Measurements from ENCODE around the gene E2F8. TPM values are rescaled to one million over a fixed set of nuclear protein-coding genes. Genes with fewer than 3 reads are reported as not detected.

Gene E2F8, protein sequence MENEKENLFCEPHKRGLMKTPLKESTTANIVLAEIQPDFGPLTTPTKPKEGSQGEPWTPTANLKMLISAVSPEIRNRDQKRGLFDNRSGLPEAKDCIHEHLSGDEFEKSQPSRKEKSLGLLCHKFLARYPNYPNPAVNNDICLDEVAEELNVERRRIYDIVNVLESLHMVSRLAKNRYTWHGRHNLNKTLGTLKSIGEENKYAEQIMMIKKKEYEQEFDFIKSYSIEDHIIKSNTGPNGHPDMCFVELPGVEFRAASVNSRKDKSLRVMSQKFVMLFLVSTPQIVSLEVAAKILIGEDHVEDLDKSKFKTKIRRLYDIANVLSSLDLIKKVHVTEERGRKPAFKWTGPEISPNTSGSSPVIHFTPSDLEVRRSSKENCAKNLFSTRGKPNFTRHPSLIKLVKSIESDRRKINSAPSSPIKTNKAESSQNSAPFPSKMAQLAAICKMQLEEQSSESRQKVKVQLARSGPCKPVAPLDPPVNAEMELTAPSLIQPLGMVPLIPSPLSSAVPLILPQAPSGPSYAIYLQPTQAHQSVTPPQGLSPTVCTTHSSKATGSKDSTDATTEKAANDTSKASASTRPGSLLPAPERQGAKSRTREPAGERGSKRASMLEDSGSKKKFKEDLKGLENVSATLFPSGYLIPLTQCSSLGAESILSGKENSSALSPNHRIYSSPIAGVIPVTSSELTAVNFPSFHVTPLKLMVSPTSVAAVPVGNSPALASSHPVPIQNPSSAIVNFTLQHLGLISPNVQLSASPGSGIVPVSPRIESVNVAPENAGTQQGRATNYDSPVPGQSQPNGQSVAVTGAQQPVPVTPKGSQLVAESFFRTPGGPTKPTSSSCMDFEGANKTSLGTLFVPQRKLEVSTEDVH
- polyA plus RNA-seq (0.07 and 0.26 TPM in 2 replicates), polyA minus RNA-seq (1.0 TPM in 1 of 2 replicates, not detected in the other)

DNA sequence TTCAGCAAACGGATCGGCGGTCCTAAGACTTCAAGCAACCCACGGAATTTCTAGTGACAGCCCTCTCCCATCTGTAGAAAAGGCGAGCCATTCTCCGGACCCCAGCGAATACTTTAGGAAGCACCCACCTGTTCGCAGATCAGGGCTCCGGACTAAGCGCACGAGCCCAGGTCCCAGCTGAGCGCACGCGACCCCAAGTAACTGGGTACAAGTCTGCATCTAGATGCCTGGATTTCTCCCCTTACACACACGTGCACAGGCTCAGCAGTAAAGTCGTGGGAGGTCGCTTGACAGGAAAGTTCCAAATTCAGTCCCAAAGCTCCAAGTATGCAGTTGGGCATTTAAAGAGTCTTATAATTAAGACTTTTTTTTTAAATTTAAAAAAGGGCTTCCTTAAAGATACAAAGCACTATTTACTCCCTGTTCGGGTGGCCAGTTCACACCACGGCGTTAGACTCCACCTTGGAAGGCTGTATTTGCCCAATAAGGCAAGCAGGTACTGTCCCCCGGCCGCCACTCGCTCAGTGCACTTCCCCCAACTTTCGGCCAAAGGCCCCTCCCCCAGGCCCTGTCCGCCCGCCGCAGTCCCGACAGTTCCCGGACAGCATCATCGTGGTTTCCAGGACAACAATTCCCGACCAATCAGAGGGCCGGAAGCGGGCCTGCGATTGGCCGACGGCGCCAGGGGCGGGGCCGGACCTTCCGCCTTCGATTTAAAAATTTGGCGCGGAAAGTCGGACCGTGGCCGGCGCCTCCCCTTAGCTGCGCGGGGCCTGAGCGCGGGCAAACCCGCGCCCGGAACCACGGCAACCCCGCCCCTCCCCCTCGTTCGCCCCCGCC, at the start of gene E2F8:
E2F8 (minus strand) TSS at position 526 of the 840 bp plus-strand sequence. CDS start 824 bp downstream, outside the sequence.
- Histone ChIP-seq H3K79me2 (replicated peaks; ENCODE audit: insufficient read depth, low read length) (no peaks in the 10 kb centered on the region), H3K4me3 (ENCODE audit: low read length) (peak within 1 kb of the TSS; percentile 84), H3K9me2 (ENCODE audit: insufficient read depth, low read length) (no peaks in the 10 kb centered on the region), H3K27ac (ENCODE audit: low read length) (no peak within 1 kb of the TSS), H3F3A (ENCODE audit: insufficient read depth, low read length, poor library complexity, severe bottlenecking) (no peaks in the 10 kb centered on the region), H3K27me3 (ENCODE audit: insufficient read depth, low read depth, low read length) (peaks cover 42% of the 10 kb centered on the region), H3K4me2 (ENCODE audit: low read length) (peak within 1 kb of the TSS; percentile 70), H3K36me3 (ENCODE audit: insufficient read depth, low read length) (no peaks in the 10 kb centered on the region), H4K20me1 (ENCODE audit: insufficient read depth) (no peaks in the 10 kb centered on the region), H3K9ac (ENCODE audit: low read length) (no peak within 1 kb of the TSS), H3K9me3 (ENCODE audit: low read length) (no peaks in the 10 kb centered on the region), H2AFZ (ENCODE audit: low read depth, low read length) (no peak within 1 kb of the TSS)
- TF ChIP-seq TAF1 (IDR thresholded peaks at IDR 0.05; ENCODE audit: low read depth) (no peak), EP300 (conservative IDR thresholded peaks at IDR 0.05; ENCODE audit: poor library complexity, severe bottlenecking) (no peak), POLR2AphosphoS5 (IDR thresholded peaks at IDR 0.05) (peak; percentile 11), RAD21 (conservative IDR thresholded peaks at IDR 0.05) (no peak), SMC3 (conservative IDR thresholded peaks at IDR 0.05; ENCODE audit: poor library complexity) (peak; percentile 33), EZH2 (IDR thresholded peaks at IDR 0.05; ENCODE audit: borderline replicate concordance, insufficient read depth, low read length, poor library complexity, severe bottlenecking) (no peak), MXI1 (conservative IDR thresholded peaks at IDR 0.05; ENCODE audit: poor library complexity, severe bottlenecking) (peak; percentile 95)
- TF ChIP-seq, protein P1, sequence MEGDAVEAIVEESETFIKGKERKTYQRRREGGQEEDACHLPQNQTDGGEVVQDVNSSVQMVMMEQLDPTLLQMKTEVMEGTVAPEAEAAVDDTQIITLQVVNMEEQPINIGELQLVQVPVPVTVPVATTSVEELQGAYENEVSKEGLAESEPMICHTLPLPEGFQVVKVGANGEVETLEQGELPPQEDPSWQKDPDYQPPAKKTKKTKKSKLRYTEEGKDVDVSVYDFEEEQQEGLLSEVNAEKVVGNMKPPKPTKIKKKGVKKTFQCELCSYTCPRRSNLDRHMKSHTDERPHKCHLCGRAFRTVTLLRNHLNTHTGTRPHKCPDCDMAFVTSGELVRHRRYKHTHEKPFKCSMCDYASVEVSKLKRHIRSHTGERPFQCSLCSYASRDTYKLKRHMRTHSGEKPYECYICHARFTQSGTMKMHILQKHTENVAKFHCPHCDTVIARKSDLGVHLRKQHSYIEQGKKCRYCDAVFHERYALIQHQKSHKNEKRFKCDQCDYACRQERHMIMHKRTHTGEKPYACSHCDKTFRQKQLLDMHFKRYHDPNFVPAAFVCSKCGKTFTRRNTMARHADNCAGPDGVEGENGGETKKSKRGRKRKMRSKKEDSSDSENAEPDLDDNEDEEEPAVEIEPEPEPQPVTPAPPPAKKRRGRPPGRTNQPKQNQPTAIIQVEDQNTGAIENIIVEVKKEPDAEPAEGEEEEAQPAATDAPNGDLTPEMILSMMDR (IDR thresholded peaks at IDR 0.05; ENCODE audit: poor library complexity, severe bottlenecking), result no peak
- TF ChIP-seq, protein P2, sequence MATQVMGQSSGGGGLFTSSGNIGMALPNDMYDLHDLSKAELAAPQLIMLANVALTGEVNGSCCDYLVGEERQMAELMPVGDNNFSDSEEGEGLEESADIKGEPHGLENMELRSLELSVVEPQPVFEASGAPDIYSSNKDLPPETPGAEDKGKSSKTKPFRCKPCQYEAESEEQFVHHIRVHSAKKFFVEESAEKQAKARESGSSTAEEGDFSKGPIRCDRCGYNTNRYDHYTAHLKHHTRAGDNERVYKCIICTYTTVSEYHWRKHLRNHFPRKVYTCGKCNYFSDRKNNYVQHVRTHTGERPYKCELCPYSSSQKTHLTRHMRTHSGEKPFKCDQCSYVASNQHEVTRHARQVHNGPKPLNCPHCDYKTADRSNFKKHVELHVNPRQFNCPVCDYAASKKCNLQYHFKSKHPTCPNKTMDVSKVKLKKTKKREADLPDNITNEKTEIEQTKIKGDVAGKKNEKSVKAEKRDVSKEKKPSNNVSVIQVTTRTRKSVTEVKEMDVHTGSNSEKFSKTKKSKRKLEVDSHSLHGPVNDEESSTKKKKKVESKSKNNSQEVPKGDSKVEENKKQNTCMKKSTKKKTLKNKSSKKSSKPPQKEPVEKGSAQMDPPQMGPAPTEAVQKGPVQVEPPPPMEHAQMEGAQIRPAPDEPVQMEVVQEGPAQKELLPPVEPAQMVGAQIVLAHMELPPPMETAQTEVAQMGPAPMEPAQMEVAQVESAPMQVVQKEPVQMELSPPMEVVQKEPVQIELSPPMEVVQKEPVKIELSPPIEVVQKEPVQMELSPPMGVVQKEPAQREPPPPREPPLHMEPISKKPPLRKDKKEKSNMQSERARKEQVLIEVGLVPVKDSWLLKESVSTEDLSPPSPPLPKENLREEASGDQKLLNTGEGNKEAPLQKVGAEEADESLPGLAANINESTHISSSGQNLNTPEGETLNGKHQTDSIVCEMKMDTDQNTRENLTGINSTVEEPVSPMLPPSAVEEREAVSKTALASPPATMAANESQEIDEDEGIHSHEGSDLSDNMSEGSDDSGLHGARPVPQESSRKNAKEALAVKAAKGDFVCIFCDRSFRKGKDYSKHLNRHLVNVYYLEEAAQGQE (IDR thresholded peaks at IDR 0.05; ENCODE audit: borderline replicate concordance), result no peak

Measured in neural cell (in vitro differentiated cells).